HG03175 (cell line): Measurements from ENCODE around the gene SRC.

ENCODE experiments used
- ATAC-seq: cut with Tn5 transposase; IDR thresholded peaks from one replicate; pipeline ENCODE4 v1.9.1; 2021; ENCODE audit warnings: mild to moderate bottlenecking, moderate library complexity; ENCODE audit not compliant: unreplicated experiment

The SRC gene

GRCh38 chr20:37348792-37349516 is 3.0 kb downstream of the SRC start:
- ATAC-seq: no peak

- ATAC-seq: no peak
Observed at GRCh38 chr20:37349517-37350491, 3.9 kb downstream of the SRC start.

- no peak for ATAC-seq
Observed at GRCh38 chr20:37350649-37351574, 5.0 kb downstream of the SRC start.

- no peak for ATAC-seq
Observed at GRCh38 chr20:37351689-37352607, 6.0 kb downstream of the SRC start.

- ATAC-seq: no peak
Observed at GRCh38 chr20:37352608-37352980, 6.7 kb downstream of the SRC start.

- no peak for ATAC-seq
Observed at GRCh38 chr20:37353285-37353849, 7.4 kb downstream of the SRC start.

- ATAC-seq: no peak
Observed at GRCh38 chr20:37354210-37355195, 8.6 kb downstream of the SRC start.

GRCh38 chr20:37355252-37356180 is 9.6 kb downstream of the SRC start:
- ATAC-seq: no peak

- no peak for ATAC-seq
Observed at GRCh38 chr20:37356387-37356786, 10.4 kb downstream of the SRC start.

GRCh38 chr20:37356961-37357371 is 11.0 kb downstream of the SRC start:
- no peak for ATAC-seq

GRCh38 chr20:37357481-37358365 is 11.8 kb downstream of the SRC start:
- no peak for ATAC-seq

- ATAC-seq: no peak
Observed at GRCh38 chr20:37358366-37359150, 12.6 kb downstream of the SRC start.

GRCh38 chr20:37359331-37359730 is 13.4 kb downstream of the SRC start:
- no peak for ATAC-seq

GRCh38 chr20:37359836-37360235 is 13.9 kb downstream of the SRC start:
- ATAC-seq: no peak

- ATAC-seq: no peak
Observed at GRCh38 chr20:37360391-37361115, 14.6 kb downstream of the SRC start.
